Spleen (tissue), 11 donors: ENCODE data around the gene MAP3K6. TPM values are rescaled to one million over a fixed set of nuclear protein-coding genes. Genes with fewer than 3 reads are reported as not detected.
"Not testable (repeated sequence)": the region's sequence is repeated elsewhere in the genome, so short reads cannot be mapped to it uniquely, and the experiment has no call there.

ENCODE experiments used
- DNase-seq: peaks from one replicate; pipeline ENCODE4 v3.0.0-alpha.2; 2020
- H3K27ac ChIP-seq, 8 donors: fragments of 200-600 bp; sonication (generic) in 7 of 8; 1 replicate in 4 of 8; 2 replicates in 4 of 8; pipeline versions ENCODE4 v1.5.0 to v1.8.0; 2016 to 2021; ENCODE audit warnings: inconsistent platforms in 4 of 8, mild to moderate bottlenecking in 4 of 8, moderate library complexity in 1 of 8
- H3K27me3 ChIP-seq, 7 donors: fragments of 200-600 bp; sonication (generic) in 6 of 7; replicated peaks in 1 of 7; 1 replicate in 4 of 7; 2 replicates in 3 of 7; pipeline versions ENCODE4 v1.5.0 to v1.8.0; 2016 to 2021; ENCODE audit warnings: inconsistent platforms in 3 of 7, mild to moderate bottlenecking in 1 of 7
- H3K36me3 ChIP-seq, 6 donors: fragments of 200-600 bp; sonication (generic) in 5 of 6; 1 replicate in 4 of 6; 2 replicates in 2 of 6; pipeline versions ENCODE4 v1.5.0 to v1.8.0; 2016 to 2021; ENCODE audit warnings: inconsistent platforms in 2 of 6
- H3K4me1 ChIP-seq, 6 donors: fragments of 200-600 bp; sonication (generic) in 5 of 6; 1 replicate in 3 of 6; 2 replicates in 3 of 6; pipeline versions ENCODE4 v1.5.0 to v1.8.0; 2016 to 2021; ENCODE audit warnings: inconsistent platforms in 3 of 6
- H3K4me3 ChIP-seq, 8 donors: fragments of 200-600 bp; sonication (generic) in 7 of 8; 1 replicate in 4 of 8; 2 replicates in 4 of 8; pipeline versions ENCODE4 v1.5.0 to v1.8.0; 2016 to 2021; ENCODE audit warnings: inconsistent platforms in 4 of 8, mild to moderate bottlenecking in 4 of 8, moderate library complexity in 2 of 8
- H3K9me3 ChIP-seq, 8 donors: fragments of 200-600 bp; sonication (generic) in 7 of 8; 1 replicate in 4 of 8; 2 replicates in 4 of 8; pipeline versions ENCODE4 v1.5.0 to v1.8.0; 2016 to 2021; ENCODE audit warnings: inconsistent platforms in 4 of 8
- POLR2A ChIP-seq, 3 donors: fragments of 450-650 bp; IDR thresholded peaks; one replicate each; pipeline ENCODE4 v1.5.1; 2017; ENCODE audit warnings: antibody characterized with exemption in 3 of 3, mild to moderate bottlenecking in 1 of 3
- POLR2AphosphoS5 ChIP-seq, 3 donors: sonication (generic); formaldehyde crosslinking; IDR thresholded peaks; one replicate each; pipeline ENCODE4 v1.5.1; 2017; ENCODE audit warnings: antibody characterized with exemption in 3 of 3
- WGBS, 5 donors: extraction: QIAGEN DNeasy Blood & Tissue Kit in 3 of 5; methylation state at CpG; one replicate each; pipeline versions ENCODE4 v1.1.5 to v1.1.7; 2013 to 2018; 5-methylcytosine and 5-hydroxymethylcytosine counted together
- intact Hi-C: fragments of 100-400 bp; cut with DNase I; formaldehyde crosslinking; loops from one replicate; pipeline ENCODE4 v1.15.0; 2023; ENCODE audit warnings: low total_unique reads
- polyA plus RNA-seq, 3 donors: library from polyadenylated mRNA; stranded (reverse); fragments of 200-250 nt; gene quantifications; one replicate each; pipeline ENCODE4 v1.2.1, GENCODE V29; 2013
- total RNA-seq, 7 donors: library from RNA; depleted of rRNA in 3 of 7; stranded (reverse); fragments of >200 nt in 3 of 7; fragmentation: NEBNext Ultra II Directional in 4 of 7; extraction: Animal tissue kit (Norgen Biotek cat#: 25700) in 4 of 7; gene quantifications; one replicate each; pipeline versions ENCODE4 v1.1.0 to v1.2.1, GENCODE V29; 2016 to 2021
- TF ChIP-seq, protein P1 (sequence below), 11 experiments: fragments of 200-600 bp in 7 of 11; fragments of 450-650 bp in 4 of 11; sonication (generic) in 4 of 11; IDR thresholded peaks in 8 of 11; conservative IDR thresholded peaks in 3 of 11; 1 replicate in 7 of 11; 2 replicates in 4 of 11; pipeline versions ENCODE4 v1.4.0 to v1.8.0; 2016 to 2021; ENCODE audit warnings: antibody characterized with exemption in 11 of 11, inconsistent platforms in 4 of 11, mild to moderate bottlenecking in 1 of 11
- donor health status: healthy with polysubstance abuse.
- donor health status: DM: no; HTN: no; CAD: no; lungs with moderate emphysema.
- donor health status: DM: no; HTN: no; CAD: no.
- donor health status: Bipolar disorder and iron deficiency.
- donor health status: healthy.
- donor health status: DM: no; HTN: no; CAD: no.
- donor health status: DM: yes; HTN: yes; CAD: no.

Gene MAP3K6
- total and polyA plus RNA-seq, 10 donors: 20.3 to 55.0 (median 31.0) TPM

DNA sequence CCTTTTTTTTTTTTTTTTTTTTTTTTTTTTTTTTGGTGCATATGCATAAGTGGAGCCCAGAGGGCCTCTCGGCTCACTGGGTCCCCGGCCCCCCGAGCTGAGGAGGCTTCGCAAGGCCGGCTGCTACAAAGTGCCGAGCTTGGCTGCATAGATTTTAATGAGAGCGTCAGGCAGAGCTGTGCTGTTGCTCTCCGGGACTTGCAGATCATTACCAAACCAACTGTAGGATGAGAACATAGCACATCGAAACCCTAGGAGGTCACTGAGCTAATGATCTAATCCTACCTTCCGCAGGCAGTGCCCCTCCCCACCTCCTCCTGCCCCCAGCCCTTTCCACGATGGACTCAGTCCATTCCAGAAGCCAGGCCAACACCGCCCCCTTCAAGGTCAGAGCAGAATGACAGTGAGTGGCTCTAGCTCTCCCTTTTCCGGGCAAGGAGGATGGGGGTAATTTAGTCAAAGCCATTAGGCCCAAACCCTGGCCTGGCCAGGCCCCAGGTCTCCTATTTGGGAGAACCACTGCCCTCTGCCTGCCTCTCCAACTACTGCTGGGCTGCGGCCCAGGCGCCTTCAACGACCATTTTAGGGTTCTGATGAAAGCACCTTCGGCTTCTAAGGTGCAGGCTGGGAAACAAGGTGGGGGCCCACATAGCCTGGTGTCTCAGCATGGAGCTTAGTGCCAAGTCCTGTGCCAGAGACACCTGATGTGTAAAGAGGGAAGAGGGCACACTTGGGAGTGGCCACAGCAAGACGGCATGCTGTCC is 39.0 kb upstream of the MAP3K6 start:
- H3K4me1 ChIP-seq: peaks cover 31 to 74% (median 57%) of the 10 kb centered on the region in 6 donors
- intact Hi-C loops: not testable (repeated sequence)

DNA sequence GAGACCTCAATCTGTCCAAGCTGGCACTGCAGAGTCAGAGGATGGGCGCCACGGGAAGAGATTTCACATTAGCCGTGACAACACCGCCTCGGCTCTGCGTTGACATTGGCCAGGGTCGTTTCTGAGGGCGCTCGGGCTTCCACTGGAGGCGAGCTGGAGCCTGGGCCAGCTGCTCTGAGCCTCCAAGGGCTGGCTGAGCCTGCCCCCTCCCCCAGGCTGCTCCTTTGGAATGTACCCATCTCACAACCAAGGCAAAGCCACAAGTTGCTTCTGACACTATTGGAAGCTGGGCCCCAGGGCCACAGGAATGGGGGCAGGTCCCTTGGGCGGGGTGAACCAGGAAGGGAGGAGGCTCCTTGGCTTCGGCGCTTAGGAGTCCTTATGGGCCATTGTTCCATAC is 38.3 kb upstream of the MAP3K6 start:
- no peak for DNase-seq
- TF ChIP-seq POLR2AphosphoS5 (IDR thresholded peaks at IDR 0.05): peak; percentile 34 to 57 (median 40)
- TF ChIP-seq, protein P1, sequence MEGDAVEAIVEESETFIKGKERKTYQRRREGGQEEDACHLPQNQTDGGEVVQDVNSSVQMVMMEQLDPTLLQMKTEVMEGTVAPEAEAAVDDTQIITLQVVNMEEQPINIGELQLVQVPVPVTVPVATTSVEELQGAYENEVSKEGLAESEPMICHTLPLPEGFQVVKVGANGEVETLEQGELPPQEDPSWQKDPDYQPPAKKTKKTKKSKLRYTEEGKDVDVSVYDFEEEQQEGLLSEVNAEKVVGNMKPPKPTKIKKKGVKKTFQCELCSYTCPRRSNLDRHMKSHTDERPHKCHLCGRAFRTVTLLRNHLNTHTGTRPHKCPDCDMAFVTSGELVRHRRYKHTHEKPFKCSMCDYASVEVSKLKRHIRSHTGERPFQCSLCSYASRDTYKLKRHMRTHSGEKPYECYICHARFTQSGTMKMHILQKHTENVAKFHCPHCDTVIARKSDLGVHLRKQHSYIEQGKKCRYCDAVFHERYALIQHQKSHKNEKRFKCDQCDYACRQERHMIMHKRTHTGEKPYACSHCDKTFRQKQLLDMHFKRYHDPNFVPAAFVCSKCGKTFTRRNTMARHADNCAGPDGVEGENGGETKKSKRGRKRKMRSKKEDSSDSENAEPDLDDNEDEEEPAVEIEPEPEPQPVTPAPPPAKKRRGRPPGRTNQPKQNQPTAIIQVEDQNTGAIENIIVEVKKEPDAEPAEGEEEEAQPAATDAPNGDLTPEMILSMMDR (IDR thresholded peaks at IDR 0.05 in 8 of 11, conservative IDR thresholded peaks at IDR 0.05 in 3 of 11): no peak
- Histone ChIP-seq H3K27me3 (no peaks in the 10 kb centered on the region), H3K4me1 (peaks cover 31 to 81% (median 57%) of the 10 kb centered on the region in 6 donors), H3K4me3 (no peak overlapping the region), H3K27ac (peak overlapping the region in 7 of 8 donors; percentile 32 to 84 (median 75)), H3K36me3 (peaks cover 0 to 56% (median 33%) of the 10 kb centered on the region in 6 donors), H3K9me3 (no peaks in the 10 kb centered on the region)
- WGBS, 5 donors: 55 to 75% (median 68%) methylated on average over 8 to 13 of the region's 13 CpGs
- intact Hi-C loops: no loop called here

More for the DNA sequence above, 39.0 kb upstream of the MAP3K6 start:
- peaks cover 0 to 63% (median 40%) of the 10 kb centered on the region in 6 donors for H3K36me3 ChIP-seq
- TF ChIP-seq POLR2AphosphoS5 (IDR thresholded peaks at IDR 0.05): peak in 2 of 3 donors; percentile 13 to 34
- TF ChIP-seq, protein P1 (IDR thresholded peaks at IDR 0.05 in 8 of 11, conservative IDR thresholded peaks at IDR 0.05 in 3 of 11): peak in 2 of 11 experiments; percentile 25 to 33
- not testable (repeated sequence) for H3K9me3 ChIP-seq, H3K27me3 ChIP-seq, DNase-seq, H3K4me3 ChIP-seq
- 75 to 90% (median 81%) methylated on average over 7 to 17 of the region's 18 CpGs for WGBS, 5 donors
- peak overlapping the region in 6 of 8 donors; percentile 47 to 84 (median 78) for H3K27ac ChIP-seq

DNA sequence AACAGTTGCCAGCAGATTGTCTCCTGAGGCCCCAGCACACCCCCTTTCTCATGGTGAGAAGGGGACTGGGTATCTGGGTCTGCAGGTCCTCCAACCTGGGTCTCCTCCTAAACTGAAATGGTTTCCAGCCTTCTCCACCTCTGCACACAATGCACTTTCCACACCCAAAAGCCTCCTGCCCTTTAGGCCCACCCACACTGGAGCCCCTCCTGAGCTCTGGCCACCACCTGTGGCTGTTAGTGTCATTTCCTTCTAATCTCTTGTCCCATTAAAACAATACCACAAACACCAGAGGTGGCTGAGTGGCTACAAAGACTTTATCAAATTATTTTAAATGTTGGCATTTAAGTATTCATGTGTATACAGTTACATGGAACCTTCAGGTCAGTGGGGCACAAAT is 37.2 kb upstream of the MAP3K6 start:
- Histone ChIP-seq H3K36me3 (peaks cover 0 to 45% (median 23%) of the 10 kb centered on the region in 6 donors), H3K4me1 (peaks cover 31 to 92% (median 59%) of the 10 kb centered on the region in 6 donors)
- intact Hi-C loops: loop anchor here (5.0 kb wide), 2 partner anchors 203 to 258 kb away; no protein-coding TSS in a partner anchor

More for the DNA sequence above, 37.2 kb upstream of the MAP3K6 start:
- no peak for DNase-seq
- Histone ChIP-seq H3K9me3 (no peaks in the 10 kb centered on the region), H3K27me3 (no peaks in the 10 kb centered on the region), H3K27ac (peak overlapping the region; percentile 2 to 84 (median 75)), H3K4me3 (no peak overlapping the region)
- TF ChIP-seq POLR2AphosphoS5 (IDR thresholded peaks at IDR 0.05): no peak
- TF ChIP-seq, protein P1 (IDR thresholded peaks at IDR 0.05 in 8 of 11, conservative IDR thresholded peaks at IDR 0.05 in 3 of 11): no peak
- TF ChIP-seq POLR2A (IDR thresholded peaks at IDR 0.05): no peak
